Thyroid gland (tissue), 4 donors: ENCODE measurements around the gene CKAP5.
"Not testable (repeated sequence)": the region's sequence is repeated elsewhere in the genome, so short reads cannot be mapped to it uniquely, and the experiment has no call there.

Source experiments
- POLR2A ChIP-seq, 2 donors: fragments of 450-650 bp; IDR thresholded peaks; one replicate each; pipeline ENCODE4 v1.6.1; 2017; ENCODE audit warnings: antibody characterized with exemption in 2 of 2, mild to moderate bottlenecking in 2 of 2, moderate library complexity in 1 of 2
- TF ChIP-seq, protein P1 (sequence below), 6 experiments: fragments of 200-600 bp in 3 of 6; fragments of 450-650 bp in 3 of 6; sonication (generic) in 3 of 6; IDR thresholded peaks; one replicate each; pipeline ENCODE4 v1.5.1; 2016 to 2019; ENCODE audit warnings: antibody characterized with exemption in 6 of 6, mild to moderate bottlenecking in 2 of 6, inconsistent platforms in 1 of 6, moderate library complexity in 1 of 6

GRCh38 chr11:46717825-46718154 is 128.3 kb downstream of the CKAP5 start:
- TF ChIP-seq, protein P1, sequence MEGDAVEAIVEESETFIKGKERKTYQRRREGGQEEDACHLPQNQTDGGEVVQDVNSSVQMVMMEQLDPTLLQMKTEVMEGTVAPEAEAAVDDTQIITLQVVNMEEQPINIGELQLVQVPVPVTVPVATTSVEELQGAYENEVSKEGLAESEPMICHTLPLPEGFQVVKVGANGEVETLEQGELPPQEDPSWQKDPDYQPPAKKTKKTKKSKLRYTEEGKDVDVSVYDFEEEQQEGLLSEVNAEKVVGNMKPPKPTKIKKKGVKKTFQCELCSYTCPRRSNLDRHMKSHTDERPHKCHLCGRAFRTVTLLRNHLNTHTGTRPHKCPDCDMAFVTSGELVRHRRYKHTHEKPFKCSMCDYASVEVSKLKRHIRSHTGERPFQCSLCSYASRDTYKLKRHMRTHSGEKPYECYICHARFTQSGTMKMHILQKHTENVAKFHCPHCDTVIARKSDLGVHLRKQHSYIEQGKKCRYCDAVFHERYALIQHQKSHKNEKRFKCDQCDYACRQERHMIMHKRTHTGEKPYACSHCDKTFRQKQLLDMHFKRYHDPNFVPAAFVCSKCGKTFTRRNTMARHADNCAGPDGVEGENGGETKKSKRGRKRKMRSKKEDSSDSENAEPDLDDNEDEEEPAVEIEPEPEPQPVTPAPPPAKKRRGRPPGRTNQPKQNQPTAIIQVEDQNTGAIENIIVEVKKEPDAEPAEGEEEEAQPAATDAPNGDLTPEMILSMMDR (IDR thresholded peaks at IDR 0.05) = not testable (repeated sequence)
- TF ChIP-seq POLR2A (IDR thresholded peaks at IDR 0.05) = not testable (repeated sequence)
